Activated CD8-positive, alpha-beta T cell treated with anti-CD3 and anti-CD28 coated beads for 36 hours (primary cell): ENCODE data around the gene C2orf72. TPM values are rescaled to one million over a fixed set of nuclear protein-coding genes. Genes with fewer than 3 reads are reported as not detected.

Source experiments
- ATAC-seq: fragments of 200-7000 bp; cut with Tn5 transposase; one replicate; pipeline ENCODE4 v1.10.0; 2021; ENCODE audit warnings: mild to moderate bottlenecking, moderate library complexity
- CTCF ChIA-PET: fragments of 350-600 bp; sonication (Branson Sonifier 250); formaldehyde crosslinking; loops from one replicate; lab custom pipeline; 2021; ENCODE audit warnings: antibody characterized with exemption; lab: Charles Lee
- POLR2A ChIA-PET: fragments of 350-600 bp; sonication (Branson Sonifier 250); formaldehyde crosslinking; loops from one replicate; lab custom pipeline; 2021; ENCODE audit warnings: antibody characterized with exemption; lab: Charles Lee
- DNase-seq: peaks from one replicate; pipeline ENCODE4 v3.0.0-alpha.2; 2020
- H3K27ac Mint-ChIP-seq: one replicate; pipeline ENCODE4 v1.8.0; 2021; ENCODE audit warnings: mild to moderate bottlenecking, mixed read lengths
- H3K27me3 Mint-ChIP-seq: one replicate; pipeline ENCODE4 v1.8.0; 2021; ENCODE audit warnings: mixed read lengths
- H3K36me3 Mint-ChIP-seq: one replicate; pipeline ENCODE4 v1.8.0; 2021; ENCODE audit warnings: low read depth, mixed read lengths
- H3K4me1 Mint-ChIP-seq: one replicate; pipeline ENCODE4 v1.8.0; 2021; ENCODE audit warnings: low read depth, mixed read lengths
- H3K4me3 Mint-ChIP-seq: one replicate; pipeline ENCODE4 v1.8.0; 2021; ENCODE audit warnings: mild to moderate bottlenecking, moderate library complexity, mixed read lengths
- H3K9me3 Mint-ChIP-seq: one replicate; pipeline ENCODE4 v1.8.0; 2021; ENCODE audit warnings: mixed read lengths
- CTCF ChIP-seq: fragments of 200-600 bp; IDR thresholded peaks from one replicate; pipeline ENCODE4 v1.8.0; 2022; ENCODE audit warnings: antibody characterized with exemption, mild to moderate bottlenecking
- intact Hi-C: fragments of 100-400 bp; cut with micrococcal nuclease; formaldehyde crosslinking; loops from one replicate; pipeline ENCODE4 v1.10.0; 2022
- total RNA-seq, 2 experiments: library from RNA; stranded (reverse); gene quantifications; one replicate each; pipeline ENCODE4 v1.2.3, GENCODE V29; 2021

C2orf72 gene
- total RNA-seq, 2 experiments from 2014 or later, result 2.6 to 5.1 TPM

- Mint-ChIP-seq H3K4me3 (no peak overlapping the region), H3K27ac (no peak overlapping the region), H3K36me3 (no peaks in the 10 kb centered on the region), H3K27me3 (peaks cover 29% of the 10 kb centered on the region), H3K4me1 (no peaks in the 10 kb centered on the region), H3K9me3 (no peaks in the 10 kb centered on the region)
- ChIA-PET POLR2A (no interaction called here), CTCF (interaction anchor here (1.0 to 1.2 kb wide), 2 partner anchors 9 to 16 kb away, joined by 3 to 6 read pairs; no protein-coding TSS in a partner anchor)
- ATAC-seq (no peak), DNase-seq (no peak)
- no peak for TF ChIP-seq CTCF
- intact Hi-C loops, result no loop called here
Observed at GRCh38 chr2:231043796-231044195, 6.5 kb downstream of the C2orf72 start.

- Mint-ChIP-seq H3K27ac (no peak overlapping the region), H3K4me3 (no peak overlapping the region)
Observed at GRCh38 chr2:231046916-231047273, 9.6 kb downstream of the C2orf72 start.

GRCh38 chr2:231047274-231047922 is 10.1 kb downstream of the C2orf72 start:
- no peak for ATAC-seq
- no peaks in the 10 kb centered on the region for H3K36me3 Mint-ChIP-seq
- peaks cover 6% of the 10 kb centered on the region for H3K27me3 Mint-ChIP-seq
- intact Hi-C loops, result no loop called here
- TF ChIP-seq CTCF, result no peak
- ChIA-PET POLR2A (no interaction called here), CTCF (interaction anchor here (0.8 to 3.2 kb wide), 2 partner anchors 60 to 358 kb away, joined by 3 to 11 read pairs; no protein-coding TSS in a partner anchor)
- no peak for DNase-seq
- H3K27ac Mint-ChIP-seq, result no peak overlapping the region
- H3K4me3 Mint-ChIP-seq, result no peak overlapping the region
- no peaks in the 10 kb centered on the region for H3K9me3 Mint-ChIP-seq
- H3K4me1 Mint-ChIP-seq, result peaks cover 3% of the 10 kb centered on the region

More at GRCh38 chr2:231046916-231047273, 9.6 kb downstream of the C2orf72 start:
- intact Hi-C loops, result no loop called here
- H3K9me3 Mint-ChIP-seq, result no peaks in the 10 kb centered on the region
- peaks cover 9% of the 10 kb centered on the region for H3K27me3 Mint-ChIP-seq
- DNase-seq (no peak), ATAC-seq (no peak)
- POLR2A ChIA-PET, result no interaction called here
- CTCF ChIA-PET, result no interaction called here
- no peaks in the 10 kb centered on the region for H3K36me3 Mint-ChIP-seq
- no peak for TF ChIP-seq CTCF
- no peaks in the 10 kb centered on the region for H3K4me1 Mint-ChIP-seq

- Mint-ChIP-seq H3K36me3 (no peaks in the 10 kb centered on the region), H3K9me3 (no peaks in the 10 kb centered on the region), H3K4me3 (no peak overlapping the region), H3K4me1 (peaks cover 8% of the 10 kb centered on the region), H3K27me3 (peaks cover 6% of the 10 kb centered on the region), H3K27ac (no peak overlapping the region)
- no peak for ATAC-seq
- intact Hi-C loops, result no loop called here
- POLR2A ChIA-PET, result no interaction called here
- TF ChIP-seq CTCF, result no peak
- CTCF ChIA-PET, result interaction anchor here (0.8 to 3.2 kb wide), 4 partner anchors 50 to 357 kb away, joined by 3 to 11 read pairs (median 4); no protein-coding TSS in a partner anchor
- no peak for DNase-seq
Observed at GRCh38 chr2:231047923-231048915, 10.9 kb downstream of the C2orf72 start.
